GM12878 (cell line): ENCODE data around the gene SPTY2D1. TPM values are rescaled to one million over a fixed set of nuclear protein-coding genes. Genes with fewer than 3 reads are reported as not detected.
"Not testable (repeated sequence)": the region's sequence is repeated elsewhere in the genome, so short reads cannot be mapped to it uniquely, and the experiment has no call there.

Experiments
- ATAC-seq: fragments of 200-7000 bp; cut with Tn5 transposase; 3 replicates; pipeline ENCODE4 v1.9.1; 2020; ENCODE audit warnings: mild to moderate bottlenecking, moderate library complexity
- BruUV-seq: library from RNA; stranded (reverse); fragments of 400-500 nt; replicated peaks from 2 replicates; lab custom pipeline; 2021; lab: Mats Ljungman, UMichigan
- CTCF ChIA-PET: fragments of 300-600 bp; sonication (Branson Sonifier 250); formaldehyde crosslinking; extraction: SDS; loops from one replicate; lab custom pipeline; 2021; ENCODE audit warnings: inconsistent platforms; lab: Yijun Ruan, JAX
- POLR2A ChIA-PET: fragments of 350-600 bp; formaldehyde crosslinking; extraction: SDS; loops from one replicate; lab custom pipeline; 2021; ENCODE audit warnings: inconsistent platforms; lab: Charles Lee
- RAD21 ChIA-PET: fragments of 300-600 bp; sonication (Branson Sonifier 250); formaldehyde crosslinking; loops from one replicate; lab custom pipeline; 2023; ENCODE audit warnings: antibody characterized with exemption; ENCODE audit not compliant: unreplicated experiment; lab: Charles Lee
- SMC1A ChIA-PET: fragments of 300-600 bp; sonication (Branson Sonifier 250); formaldehyde crosslinking; loops from one replicate; lab custom pipeline; 2023; ENCODE audit not compliant: unreplicated experiment, uncharacterized antibody; lab: Charles Lee
- DNase-seq: peaks from one replicate; pipeline ENCODE4 v3.0.0-alpha.2; 2011; ENCODE audit warnings: low read depth, low spot score
- FAIRE-seq: peaks from 3 replicates; lab custom pipeline; 2011; peaks lifted over from hg19 to GRCh38; lab: Jason Lieb, UNC
- H2AFZ ChIP-seq: 2 replicates; pipeline ENCODE4 v1.6.0; 2011; ENCODE audit warnings: low read depth, low read length, control low read depth; ENCODE audit not compliant: control insufficient read depth
- H3K27ac ChIP-seq: 2 replicates; pipeline ENCODE4 v1.5.1; 2011; ENCODE audit warnings: control low read depth; ENCODE audit not compliant: control insufficient read depth, insufficient read depth
- H3K27me3 ChIP-seq, 2 experiments: replicated peaks in 1 of 2; 2 replicates each; pipeline versions ENCODE4 v1.6.0 to v1.6.1; 2011; ENCODE audit warnings: low read length in 1 of 2; ENCODE audit not compliant: control insufficient read depth in 2 of 2, insufficient read depth in 2 of 2
- H3K36me3 ChIP-seq, 2 experiments: 2 replicates each; pipeline ENCODE4 v1.5.1; 2011; ENCODE audit warnings: low read length in 1 of 2; ENCODE audit not compliant: control insufficient read depth in 2 of 2, insufficient read depth in 2 of 2
- H3K4me1 ChIP-seq: 2 replicates; pipeline ENCODE4 v1.6.1; 2011; ENCODE audit warnings: mild to moderate bottlenecking, low read length, moderate library complexity, mixed read lengths; ENCODE audit not compliant: control insufficient read depth, insufficient read depth
- H3K4me2 ChIP-seq: 2 replicates; pipeline ENCODE4 v1.6.0; 2011; ENCODE audit warnings: control low read depth; ENCODE audit not compliant: control insufficient read depth, insufficient read depth
- H3K4me3 ChIP-seq: fragments of 200-600 bp; sonication (generic); 2 replicates; pipeline ENCODE4 v1.5.1; 2016
- H3K79me2 ChIP-seq: 2 replicates; pipeline ENCODE4 v1.6.0; 2011; ENCODE audit warnings: low read length; ENCODE audit not compliant: control insufficient read depth, insufficient read depth
- H3K9ac ChIP-seq: 2 replicates; pipeline ENCODE4 v1.8.0; 2011; ENCODE audit warnings: low read length, control low read depth, mixed read lengths; ENCODE audit not compliant: control insufficient read depth, insufficient read depth
- H3K9me3 ChIP-seq: replicated peaks from 3 replicates; pipeline ENCODE4 v1.5.1; 2011; ENCODE audit warnings: mild to moderate bottlenecking, low read length; ENCODE audit not compliant: control insufficient read depth, insufficient read depth
- H4K20me1 ChIP-seq: 2 replicates; pipeline ENCODE4 v1.6.0; 2011; ENCODE audit not compliant: control insufficient read depth, insufficient read depth
- GABPA ChIP-seq: IDR thresholded peaks from 2 replicates; pipeline ENCODE4 v1.6.1; 2014; ENCODE audit warnings: antibody characterized with exemption, low read depth, mild to moderate bottlenecking, inconsistent platforms
- WGBS: methylation state at CpG from one replicate; pipeline ENCODE4 v1.1.6; 2016; ENCODE audit warnings: low lambda C conversion rate; ENCODE audit not compliant: insufficient replicate concordance, insufficient coverage; ENCODE audit errors: missing lambda C conversion rate; 5-methylcytosine and 5-hydroxymethylcytosine counted together
- in situ Hi-C: fragments of 300-500 bp; cut with MboI; formaldehyde crosslinking; loops from 9 replicates; pipeline ENCODE4 v1.14.3; 2018; ENCODE audit warnings: mixed read lengths
- intact Hi-C: fragments of 100-400 bp; cut with micrococcal nuclease; formaldehyde crosslinking; loops from one replicate; pipeline ENCODE4 v1.14.2; 2022; ENCODE audit not compliant: unreplicated experiment
- polyA plus RNA-seq, 11 experiments: library from polyadenylated mRNA; depleted of rRNA in 4 of 11; unstranded in 6 of 11; stranded (reverse) in 5 of 11; fragments of >200 nt; fragmentation: Nextera tagmentation in 4 of 11; fragmentation: Illumina TruSeq in 1 of 11; extraction: Ambion mirVana in 4 of 11; extraction: Trizol in 1 of 11; gene quantifications; 1 replicate in 1 of 11; 2 replicates in 10 of 11; pipeline versions ENCODE4 v1.2.1 to v1.2.3, GENCODE V29; 2011 to 2016; ENCODE audit warnings: inconsistent platforms in 2 of 11, missing spikeins in 2 of 11, low read depth in 1 of 11
- total RNA-seq, 4 experiments: library from RNA; depleted of rRNA in 3 of 4; stranded (reverse); fragments of >200 nt in 3 of 4; fragmentation: Illumina TruSeq in 1 of 4; extraction: Trizol in 1 of 4; gene quantifications; 2 replicates each; pipeline versions ENCODE4 v1.2.1 to v1.2.3, GENCODE V29; 2013 to 2021

Gene SPTY2D1
- total and polyA plus RNA-seq, 10 of the 15 experiments (the other 5 are each of a cell fraction or from before 2014, with no cell fraction given), result 4.6 to 31.1 (median 15.5) TPM

DNA sequence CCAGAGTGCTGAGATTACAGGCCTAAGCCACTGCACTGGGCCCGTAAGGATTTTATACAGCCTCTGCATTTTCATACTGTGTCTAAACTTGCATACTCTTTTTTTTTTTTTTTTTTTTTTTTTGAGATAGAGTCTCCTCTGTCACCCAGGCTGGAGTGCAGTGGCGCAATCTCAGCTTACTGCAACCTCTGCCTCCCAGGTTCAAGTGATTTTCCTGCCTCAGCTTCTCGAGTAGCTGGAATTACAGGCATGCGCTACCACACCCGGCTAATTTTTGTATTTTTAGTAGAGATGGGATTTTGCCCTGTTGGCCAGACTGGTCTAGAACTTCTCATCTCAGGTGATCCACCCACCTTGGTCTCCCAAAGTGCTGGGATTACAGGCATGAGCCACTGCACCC, 40.1 kb downstream of the SPTY2D1 start:
- FAIRE-seq, result not testable (repeated sequence)

DNA sequence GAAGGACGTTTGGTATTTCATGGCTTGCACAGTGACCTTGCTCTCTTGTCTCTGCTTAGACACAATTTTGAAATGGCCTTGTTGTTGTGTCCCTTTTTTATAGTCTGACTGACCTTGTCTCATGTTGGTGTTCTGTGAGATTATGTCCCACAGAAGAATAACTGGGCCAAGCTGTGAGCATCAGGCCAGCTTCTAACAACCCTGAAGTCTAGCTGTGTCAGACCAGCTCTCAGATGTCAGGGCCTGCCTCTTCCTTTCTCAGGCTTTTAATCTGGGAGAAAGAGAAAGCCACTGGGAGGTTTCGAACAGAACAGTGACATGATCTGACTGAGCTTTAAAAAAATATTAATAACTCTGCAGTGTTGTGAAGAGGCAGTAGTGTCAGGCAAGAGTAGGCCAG, 43.6 kb downstream of the SPTY2D1 start:
- Histone ChIP-seq H3K4me3 (peak overlapping the region; percentile 37; the same call in 1 of the 2 replicates), H3K27ac (no peak overlapping the region), H4K20me1 (no peaks in the 10 kb centered on the region), H3K79me2 (peaks cover 23% of the 10 kb centered on the region), H3K27me3 (no peaks in the 10 kb centered on the region), H3K36me3 (no peaks in the 10 kb centered on the region; a peak in 1 of 4 replicates), H3K4me2 (peak overlapping the region; percentile 62), H2AFZ (no peak overlapping the region; the same call in none of the 2 replicates), H3K4me1 (peaks cover 7% of the 10 kb centered on the region), H3K9me3 (no peaks in the 10 kb centered on the region), H3K9ac (no peak overlapping the region; the same call in 1 of the 2 replicates)
- DNase-seq, result no peak
- SMC1A ChIA-PET, result interaction anchor here (1.0 to 8.3 kb wide), 8 partner anchors 11 to 346 kb away, joined by 3 to 64 read pairs (median 4); partner anchors contain the start of gene SPTY2D1
- WGBS, result 65% methylated on average over 2 of the region's 2 CpGs
- TF ChIP-seq GABPA, result no peak
- ATAC-seq, result peak; percentile 24
- CTCF ChIA-PET, result interaction anchor here (0.6 to 2.0 kb wide), 7 partner anchors 13 to 476 kb away, joined by 3 to 6 read pairs (median 3); partner anchors contain the start of gene SPTY2D1
- POLR2A ChIA-PET, result interaction anchor here (1.1 to 2.0 kb wide), 7 partner anchors 11 to 178 kb away, joined by 3 to 12 read pairs (median 4); partner anchors contain the start of gene SPTY2D1
- in situ Hi-C loops, result no loop called here
- RAD21 ChIA-PET, result interaction anchor here (0.7 to 3.8 kb wide), 9 partner anchors 9 to 257 kb away, joined by 3 to 25 read pairs (median 4); partner anchors contain the start of gene SPTY2D1
- BruUV-seq, result no TSS peak
- intact Hi-C loops, result no loop called here
- no peak for FAIRE-seq

More for the DNA sequence above, 40.1 kb downstream of the SPTY2D1 start:
- H3K27ac ChIP-seq, RAD21 ChIA-PET, in situ Hi-C loops, H3K36me3 ChIP-seq, H2AFZ ChIP-seq, H3K79me2 ChIP-seq, H4K20me1 ChIP-seq, H3K4me1 ChIP-seq, H3K4me2 ChIP-seq, DNase-seq, H3K4me3 ChIP-seq, H3K9me3 ChIP-seq, BruUV-seq, ATAC-seq, H3K9ac ChIP-seq, H3K27me3 ChIP-seq, intact Hi-C loops: not testable (repeated sequence)
- POLR2A ChIA-PET, result interaction anchor here (0.7 to 1.1 kb wide), 2 partner anchors 278 to 503 kb away, joined by 4 to 5 read pairs; no protein-coding TSS in a partner anchor
- CTCF ChIA-PET, result interaction anchor here (1.2 to 1.4 kb wide), 2 partner anchors 9 to 36 kb away, joined by 3 read pairs; no protein-coding TSS in a partner anchor
- SMC1A ChIA-PET, result interaction anchor here (8.3 kb wide), 1 partner anchor 38 kb away, joined by 64 read pairs; the partner anchor contains the start of gene SPTY2D1
- 100% methylated on average over 4 of the region's 5 CpGs for WGBS
